Prostate gland (tissue), 2 donors: ENCODE results near the gene CTNNA2. TPM values are rescaled to one million over a fixed set of nuclear protein-coding genes. Genes with fewer than 3 reads are reported as not detected.
A peak's percentile ranks its signal among the peaks of the same experiment; 100 is the strongest.

Experiments
- DNase-seq: peaks from one replicate; pipeline ENCODE4 v3.0.0-alpha.2; 2019; ENCODE audit warnings: low spot score
- H3K27ac ChIP-seq, 2 donors: fragments of 200-600 bp; sonication (generic); 2 replicates each; pipeline ENCODE4 v1.5.1; 2017 to 2019
- H3K27me3 ChIP-seq: fragments of 200-600 bp; sonication (generic); replicated peaks from 2 replicates; pipeline ENCODE4 v1.5.1; 2019; ENCODE audit not compliant: insufficient read depth
- H3K36me3 ChIP-seq, 2 donors: fragments of 200-600 bp; sonication (generic); 1 replicate in 1 of 2; 2 replicates in 1 of 2; pipeline versions ENCODE4 v1.5.1 to v1.8.1; 2017 to 2019
- H3K4me1 ChIP-seq: fragments of 200-600 bp; sonication (generic); replicated peaks from 2 replicates; pipeline ENCODE4 v1.5.1; 2019
- H3K4me3 ChIP-seq, 2 donors: fragments of 200-600 bp; sonication (generic); 2 replicates each; pipeline ENCODE4 v1.5.1; 2017 to 2019
- H3K9me3 ChIP-seq: fragments of 200-600 bp; sonication (generic); 2 replicates; pipeline ENCODE4 v1.5.1; 2017
- POLR2A ChIP-seq: fragments of 450-650 bp; IDR thresholded peaks from one replicate; pipeline ENCODE4 v1.6.1; 2016; ENCODE audit warnings: antibody characterized with exemption, mild to moderate bottlenecking
- POLR2AphosphoS5 ChIP-seq: sonication (generic); formaldehyde crosslinking; IDR thresholded peaks from one replicate; pipeline ENCODE4 v1.6.1; 2017; ENCODE audit warnings: antibody characterized with exemption
- WGBS: methylation state at CpG from one replicate; pipeline ENCODE4 v1.1.5; 2018; 5-methylcytosine and 5-hydroxymethylcytosine counted together
- intact Hi-C: fragments of 100-400 bp; cut with DNase I; formaldehyde crosslinking; loops from one replicate; pipeline ENCODE4 v1.14.2; 2022
- total RNA-seq, 2 donors: library from RNA; depleted of rRNA; stranded (reverse); fragments of >200 nt; gene quantifications; one replicate each; pipeline ENCODE4 v1.1.0, GENCODE V29; 2016
- TF ChIP-seq, protein P1 (sequence below), 4 experiments: fragments of 200-600 bp in 2 of 4; fragments of 450-650 bp in 2 of 4; sonication (generic) in 2 of 4; IDR thresholded peaks; 1 replicate in 3 of 4; 2 replicates in 1 of 4; pipeline ENCODE4 v1.5.1; 2016 to 2019; ENCODE audit warnings: antibody characterized with exemption in 4 of 4, mild to moderate bottlenecking in 2 of 4, moderate library complexity in 2 of 4

CTNNA2 gene
- total RNA-seq, 2 donors from 2014 or later: 24.3 TPM; not detected in 1

DNA sequence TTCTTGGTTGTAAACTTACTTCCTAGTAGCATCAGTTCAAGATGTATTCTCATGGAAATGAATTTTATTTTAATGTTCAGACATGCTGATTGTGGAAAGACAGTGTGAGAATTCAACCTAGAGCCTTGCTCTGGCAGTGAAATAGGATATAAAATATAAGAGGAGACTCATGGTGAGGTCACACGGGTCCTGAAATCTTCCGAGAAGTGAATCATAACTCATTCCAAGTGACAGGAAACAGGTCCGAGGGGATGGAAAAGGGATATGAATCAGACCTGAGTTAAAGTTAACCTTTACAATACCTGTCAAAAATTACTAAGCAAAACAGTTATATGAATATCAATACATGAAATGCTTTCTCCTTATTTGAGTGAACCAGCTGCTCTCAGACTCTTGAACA lies 976.9 kb downstream of the CTNNA2 start:
- intact Hi-C loops: no loop called here
- TF ChIP-seq POLR2AphosphoS5 (no peak), POLR2A (no peak)
- TF ChIP-seq, protein P1, sequence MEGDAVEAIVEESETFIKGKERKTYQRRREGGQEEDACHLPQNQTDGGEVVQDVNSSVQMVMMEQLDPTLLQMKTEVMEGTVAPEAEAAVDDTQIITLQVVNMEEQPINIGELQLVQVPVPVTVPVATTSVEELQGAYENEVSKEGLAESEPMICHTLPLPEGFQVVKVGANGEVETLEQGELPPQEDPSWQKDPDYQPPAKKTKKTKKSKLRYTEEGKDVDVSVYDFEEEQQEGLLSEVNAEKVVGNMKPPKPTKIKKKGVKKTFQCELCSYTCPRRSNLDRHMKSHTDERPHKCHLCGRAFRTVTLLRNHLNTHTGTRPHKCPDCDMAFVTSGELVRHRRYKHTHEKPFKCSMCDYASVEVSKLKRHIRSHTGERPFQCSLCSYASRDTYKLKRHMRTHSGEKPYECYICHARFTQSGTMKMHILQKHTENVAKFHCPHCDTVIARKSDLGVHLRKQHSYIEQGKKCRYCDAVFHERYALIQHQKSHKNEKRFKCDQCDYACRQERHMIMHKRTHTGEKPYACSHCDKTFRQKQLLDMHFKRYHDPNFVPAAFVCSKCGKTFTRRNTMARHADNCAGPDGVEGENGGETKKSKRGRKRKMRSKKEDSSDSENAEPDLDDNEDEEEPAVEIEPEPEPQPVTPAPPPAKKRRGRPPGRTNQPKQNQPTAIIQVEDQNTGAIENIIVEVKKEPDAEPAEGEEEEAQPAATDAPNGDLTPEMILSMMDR (IDR thresholded peaks at IDR 0.05): no peak
- 16% methylated on average over 3 of the region's 3 CpGs for WGBS

DNA sequence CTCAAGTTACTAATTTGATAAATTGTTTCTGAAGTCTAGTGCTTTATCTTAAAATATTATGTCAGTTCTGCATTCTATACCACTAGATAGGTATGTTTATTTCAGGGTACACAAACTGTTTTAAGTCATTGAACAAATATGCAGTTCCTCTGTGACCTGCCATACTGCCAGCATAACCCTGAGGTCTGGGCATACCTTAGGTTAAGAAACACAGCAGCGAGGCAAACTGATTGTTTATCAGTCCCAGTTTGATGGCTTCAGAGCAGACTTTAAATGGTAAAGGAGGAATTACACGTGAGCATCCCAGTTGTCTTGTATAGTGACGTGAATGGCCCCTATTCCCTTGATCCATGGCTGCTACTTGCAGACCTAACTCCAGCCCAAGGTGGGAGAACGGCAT lies 978.1 kb downstream of the CTNNA2 start:
- Histone ChIP-seq H3K27ac (no peak overlapping the region), H3K4me3 (no peak overlapping the region), H3K36me3 (no peaks in the 10 kb centered on the region), H3K4me1 (no peaks in the 10 kb centered on the region), H3K9me3 (no peaks in the 10 kb centered on the region), H3K27me3 (no peaks in the 10 kb centered on the region)
- intact Hi-C loops: no loop called here
- WGBS: 83% methylated on average over 4 of the region's 4 CpGs
- no peak for DNase-seq
- TF ChIP-seq POLR2AphosphoS5 (no peak), POLR2A (no peak)

More for the DNA sequence above, 976.9 kb downstream of the CTNNA2 start:
- no peaks in the 10 kb centered on the region for H3K36me3 ChIP-seq
- no peaks in the 10 kb centered on the region for H3K27me3 ChIP-seq
- H3K4me1 ChIP-seq: no peaks in the 10 kb centered on the region
- DNase-seq: no peak
- H3K9me3 ChIP-seq: no peaks in the 10 kb centered on the region
- no peak overlapping the region for H3K27ac ChIP-seq
- H3K4me3 ChIP-seq: no peak overlapping the region

DNA sequence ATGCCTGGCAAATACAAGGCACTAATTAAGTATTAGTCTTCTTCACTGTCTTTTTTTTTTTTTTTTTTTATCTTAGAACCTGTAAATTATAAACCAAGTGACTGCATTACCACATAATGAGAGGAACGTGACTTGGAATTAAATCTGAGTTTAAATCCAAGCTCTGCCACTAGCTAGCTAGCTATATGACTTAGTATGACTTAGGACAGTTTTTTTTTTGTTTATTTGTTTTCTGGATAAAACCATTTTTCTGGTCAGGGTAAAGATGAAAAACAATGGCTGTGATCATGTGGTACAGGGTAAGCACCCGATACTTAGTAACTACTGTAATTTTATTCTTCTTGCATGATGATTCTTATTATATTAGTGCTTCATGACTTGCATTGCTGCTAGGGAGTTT lies 983.5 kb downstream of the CTNNA2 start:
- Histone ChIP-seq H3K27ac (no peak overlapping the region), H3K4me3 (no peak overlapping the region), H3K4me1 (no peaks in the 10 kb centered on the region), H3K9me3 (no peaks in the 10 kb centered on the region), H3K27me3 (no peaks in the 10 kb centered on the region), H3K36me3 (no peaks in the 10 kb centered on the region)
- intact Hi-C loops: no loop called here
- TF ChIP-seq POLR2A: no peak
- no peak for TF ChIP-seq POLR2AphosphoS5
- TF ChIP-seq, protein P1 (IDR thresholded peaks at IDR 0.05): no peak
- no peak for DNase-seq
- WGBS: 69% methylated on average over 2 of the region's 2 CpGs

DNA sequence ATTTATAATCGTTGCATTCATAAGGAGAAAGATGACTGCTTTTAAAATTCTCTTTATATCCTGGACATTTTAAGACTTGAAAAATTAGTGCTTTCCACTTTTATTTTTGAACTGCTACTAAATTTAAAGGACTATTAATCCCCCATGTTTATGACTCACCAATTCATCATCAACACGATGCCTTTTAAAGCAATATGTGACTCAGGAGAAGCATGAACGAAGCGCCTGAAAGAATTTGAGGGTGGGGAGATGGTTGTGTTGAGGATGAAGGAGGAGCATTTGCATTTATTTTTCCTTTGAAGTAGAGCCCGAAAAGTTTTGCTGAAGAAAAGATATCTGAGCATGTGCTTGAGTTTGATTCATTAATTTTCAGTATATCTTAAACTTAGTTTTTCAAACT lies 983.9 kb downstream of the CTNNA2 start:
- Histone ChIP-seq H3K36me3 (no peaks in the 10 kb centered on the region), H3K27ac (no peak overlapping the region), H3K4me1 (no peaks in the 10 kb centered on the region), H3K4me3 (no peak overlapping the region), H3K27me3 (no peaks in the 10 kb centered on the region), H3K9me3 (no peaks in the 10 kb centered on the region)
- WGBS: 50% methylated on average over 5 of the region's 5 CpGs
- intact Hi-C loops: no loop called here
- DNase-seq: no peak
- TF ChIP-seq POLR2AphosphoS5 (no peak), POLR2A (no peak)
- TF ChIP-seq, protein P1 (IDR thresholded peaks at IDR 0.05): no peak

DNA sequence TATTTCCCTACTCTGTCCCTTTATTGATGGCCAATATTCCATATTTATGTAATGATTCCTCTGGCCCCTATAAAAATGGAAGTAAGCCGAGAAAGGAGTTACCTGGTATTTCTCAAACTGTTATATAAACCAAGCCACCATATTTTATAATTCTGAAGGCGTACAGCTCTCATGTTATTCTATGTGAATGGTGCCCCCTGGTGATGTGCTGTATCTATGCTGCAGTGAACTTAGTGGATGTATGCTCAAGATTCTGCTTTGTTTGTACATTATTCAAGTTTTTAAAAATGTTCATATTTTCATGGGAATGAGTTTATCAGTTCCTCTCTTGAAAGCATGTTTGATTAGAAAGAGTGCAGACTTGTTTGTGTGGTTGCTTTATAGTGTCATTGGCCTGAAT lies 986.2 kb downstream of the CTNNA2 start:
- 21% methylated on average over 2 of the region's 2 CpGs for WGBS
- Histone ChIP-seq H3K27me3 (no peaks in the 10 kb centered on the region), H3K27ac (no peak overlapping the region), H3K4me3 (no peak overlapping the region), H3K36me3 (no peaks in the 10 kb centered on the region), H3K4me1 (no peaks in the 10 kb centered on the region), H3K9me3 (no peaks in the 10 kb centered on the region)
- TF ChIP-seq POLR2AphosphoS5: no peak
- TF ChIP-seq, protein P1 (IDR thresholded peaks at IDR 0.05): peak in 1 of 4 experiments; percentile 43
- intact Hi-C loops: no loop called here
- DNase-seq: no peak
